ENCODE measurements around the gene STX18.

The STX18 gene

DNA sequence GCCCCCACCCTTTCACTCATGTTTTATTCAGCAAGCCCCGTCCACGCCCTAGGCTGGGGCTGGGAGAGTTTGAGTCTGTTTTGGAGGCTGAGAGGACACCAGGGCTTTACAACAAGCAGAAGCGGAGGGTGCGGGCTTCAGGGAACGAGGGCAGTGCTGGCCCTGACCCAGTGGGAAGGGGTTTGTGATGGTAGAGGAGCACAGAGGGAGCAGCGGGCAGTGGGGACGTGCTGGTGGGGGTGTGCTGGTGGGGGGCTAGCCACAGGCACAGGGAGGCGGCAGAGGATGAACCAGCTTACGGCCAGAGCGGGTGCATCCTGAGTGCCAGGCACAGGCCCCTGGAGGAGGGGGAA lies 128.5 kb downstream of the STX18 start:
- DNase-seq (ENCODE audit: low read depth, low spot score): no peak
- H3K4me3 ChIP-seq (ENCODE audit: low read length): no peak overlapping the region

DNA sequence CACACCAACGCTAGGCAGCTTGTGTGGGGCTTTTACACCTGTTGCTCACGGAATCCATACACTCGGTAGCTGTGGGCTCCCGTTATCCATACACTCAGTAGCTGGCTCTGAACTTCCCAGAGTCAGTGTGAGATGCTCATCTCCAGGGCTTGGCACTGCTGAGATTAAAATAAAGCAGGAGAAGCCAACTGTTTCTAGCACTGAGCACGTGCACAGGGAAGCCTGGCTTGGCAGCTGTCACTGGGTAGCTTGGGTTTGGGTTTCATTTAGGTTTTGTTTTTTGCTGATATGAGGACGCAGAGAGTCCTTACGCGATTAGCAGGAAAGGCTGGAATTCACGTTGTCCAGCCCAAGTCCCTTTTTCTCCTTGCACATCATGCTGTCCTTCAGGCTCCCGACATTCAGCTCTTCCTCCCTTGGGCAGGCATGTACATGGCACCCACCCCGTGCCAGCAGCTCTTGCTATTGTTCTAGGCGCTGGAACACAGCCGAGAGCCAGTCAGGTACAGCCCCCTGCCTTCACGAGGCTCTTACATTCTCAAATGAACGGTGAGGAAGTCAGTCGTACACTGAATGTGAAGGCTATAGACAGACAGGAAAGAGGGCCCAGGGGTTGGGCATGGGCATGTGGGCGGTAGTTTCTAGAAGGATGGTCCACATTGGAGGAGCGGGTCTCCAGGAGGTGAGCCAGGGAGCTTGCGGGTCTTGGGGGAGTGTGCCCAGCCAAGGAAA lies 129.0 kb downstream of the STX18 start:
- DNase-seq (ENCODE audit: low read depth, low spot score): no peak
- H3K4me3 ChIP-seq (ENCODE audit: low read length): no peak overlapping the region

DNA sequence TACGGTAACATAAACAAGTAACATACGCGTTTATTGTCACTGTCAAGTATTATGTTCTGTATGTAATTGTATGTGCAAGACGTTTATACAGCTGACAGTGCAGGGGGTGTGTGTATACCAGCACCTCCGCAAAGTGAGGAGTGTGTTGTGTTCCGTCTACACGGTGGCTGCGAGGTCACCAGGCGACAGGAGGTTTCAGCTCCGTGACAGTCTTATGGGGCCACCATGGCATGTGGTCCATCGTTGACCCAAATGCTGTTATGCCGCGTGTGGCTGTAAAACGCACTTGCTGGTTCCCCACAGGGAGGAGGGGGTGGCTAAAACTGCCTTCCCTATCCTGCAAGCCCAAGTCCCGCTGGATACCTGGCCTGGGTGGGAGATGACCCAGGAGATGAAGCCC lies 129.9 kb downstream of the STX18 start:
- no peak for DNase-seq (ENCODE audit: low read depth, low spot score)
- no peak overlapping the region for H3K4me3 ChIP-seq (ENCODE audit: low read length)

- no peak for DNase-seq (ENCODE audit: low read depth, low spot score)
- H3K4me3 ChIP-seq (ENCODE audit: low read length): no peak overlapping the region
Measured at GRCh38 chr4:4410271-4410670, 131.6 kb downstream of the STX18 start.

GRCh38 chr4:4409416-4410115 lies 132.3 kb downstream of the STX18 start:
- DNase-seq (ENCODE audit: low read depth, low spot score): no peak
- H3K4me3 ChIP-seq (ENCODE audit: low read length): no peak overlapping the region

- no peak for DNase-seq (ENCODE audit: low read depth, low spot score)
- H3K4me3 ChIP-seq (ENCODE audit: low read length): no peak overlapping the region
Measured at GRCh38 chr4:4408576-4409335, 133.1 kb downstream of the STX18 start.

- DNase-seq (ENCODE audit: low read depth, low spot score): no peak
- H3K4me3 ChIP-seq (ENCODE audit: low read length): no peak overlapping the region
Measured at GRCh38 chr4:4408132-4408523, 133.7 kb downstream of the STX18 start.

GRCh38 chr4:4407299-4408131 lies 134.3 kb downstream of the STX18 start:
- no peak for DNase-seq (ENCODE audit: low read depth, low spot score)
- H3K4me3 ChIP-seq (ENCODE audit: low read length): no peak overlapping the region

GRCh38 chr4:4406455-4407298 lies 135.2 kb downstream of the STX18 start:
- no peak overlapping the region for H3K4me3 ChIP-seq (ENCODE audit: low read length)
- no peak for DNase-seq (ENCODE audit: low read depth, low spot score)

- H3K4me3 ChIP-seq (ENCODE audit: low read length): no peak overlapping the region
- DNase-seq (ENCODE audit: low read depth, low spot score): no peak
Measured at GRCh38 chr4:4405358-4405962, 136.4 kb downstream of the STX18 start.

GRCh38 chr4:4402966-4403365 lies 138.9 kb downstream of the STX18 start:
- no peak for DNase-seq (ENCODE audit: low read depth, low spot score)
- no peak overlapping the region for H3K4me3 ChIP-seq (ENCODE audit: low read length)

DNA sequence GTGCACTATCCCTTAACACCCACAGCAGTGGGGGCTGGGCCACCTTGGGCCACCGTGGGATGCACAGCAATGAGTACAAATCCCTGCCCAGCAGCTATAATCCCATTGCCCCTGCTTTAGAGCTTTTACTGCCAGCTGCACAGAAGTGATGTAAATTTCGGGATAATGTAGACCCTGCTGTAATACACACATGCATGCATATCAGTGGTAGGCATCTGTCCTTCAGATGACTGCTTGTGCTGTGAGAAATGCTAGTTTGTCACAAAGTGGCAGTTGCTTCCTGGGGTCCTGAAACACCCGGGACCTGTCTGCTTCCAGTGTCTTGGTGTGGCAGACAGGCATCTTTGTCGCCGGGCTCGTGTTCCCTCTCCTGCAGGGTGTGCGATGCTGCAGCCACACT lies 140.8 kb downstream of the STX18 start:
- no peak for DNase-seq (ENCODE audit: low read depth, low spot score)
- no peak overlapping the region for H3K4me3 ChIP-seq (ENCODE audit: low read length)

DNA sequence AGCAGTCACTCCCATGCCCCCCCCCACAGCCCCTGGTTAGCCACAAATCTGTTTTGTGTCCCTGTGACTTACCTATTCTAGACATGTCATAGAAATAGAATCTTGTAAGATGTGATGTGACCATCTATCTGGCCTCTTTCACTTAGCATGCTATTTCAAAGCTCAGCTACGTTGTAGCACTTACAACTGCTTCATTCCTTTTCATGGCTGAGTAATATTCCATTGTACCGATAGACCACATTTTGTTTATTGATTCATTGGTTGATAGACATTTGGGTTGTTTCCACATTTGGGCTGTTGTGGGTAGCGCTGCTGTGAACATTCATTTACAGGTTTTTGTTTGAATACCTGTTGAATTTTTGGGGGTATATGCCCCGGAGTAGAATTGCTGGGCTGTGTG lies 143.4 kb downstream of the STX18 start:
- no peak overlapping the region for H3K4me3 ChIP-seq (ENCODE audit: low read length)
- no peak for DNase-seq (ENCODE audit: low read depth, low spot score)

DNA sequence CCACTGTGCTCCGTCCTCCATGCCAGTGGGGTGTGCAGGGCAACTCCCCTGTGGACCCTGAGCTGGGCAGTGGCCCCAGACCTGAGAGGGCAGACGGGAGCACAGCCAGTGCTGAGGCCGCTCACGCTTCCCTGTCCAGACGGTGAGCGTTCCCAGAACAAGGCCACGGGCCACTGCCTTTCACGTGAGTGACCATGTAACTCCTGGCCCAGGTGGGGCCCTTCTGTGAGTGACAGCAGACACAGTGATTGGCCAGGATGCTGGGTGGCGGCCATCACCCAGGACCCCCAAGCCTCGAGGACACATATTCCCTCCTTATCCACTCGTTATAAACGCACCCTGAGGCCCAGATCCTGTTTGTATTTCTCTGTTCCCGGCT lies 144.4 kb downstream of the STX18 start:
- no peak for DNase-seq (ENCODE audit: low read depth, low spot score)
- no peak overlapping the region for H3K4me3 ChIP-seq (ENCODE audit: low read length)

- no peak overlapping the region for H3K4me3 ChIP-seq (ENCODE audit: low read length)
- DNase-seq (ENCODE audit: low read depth, low spot score): no peak
Measured at GRCh38 chr4:4396628-4397440, 145.0 kb downstream of the STX18 start.

DNA sequence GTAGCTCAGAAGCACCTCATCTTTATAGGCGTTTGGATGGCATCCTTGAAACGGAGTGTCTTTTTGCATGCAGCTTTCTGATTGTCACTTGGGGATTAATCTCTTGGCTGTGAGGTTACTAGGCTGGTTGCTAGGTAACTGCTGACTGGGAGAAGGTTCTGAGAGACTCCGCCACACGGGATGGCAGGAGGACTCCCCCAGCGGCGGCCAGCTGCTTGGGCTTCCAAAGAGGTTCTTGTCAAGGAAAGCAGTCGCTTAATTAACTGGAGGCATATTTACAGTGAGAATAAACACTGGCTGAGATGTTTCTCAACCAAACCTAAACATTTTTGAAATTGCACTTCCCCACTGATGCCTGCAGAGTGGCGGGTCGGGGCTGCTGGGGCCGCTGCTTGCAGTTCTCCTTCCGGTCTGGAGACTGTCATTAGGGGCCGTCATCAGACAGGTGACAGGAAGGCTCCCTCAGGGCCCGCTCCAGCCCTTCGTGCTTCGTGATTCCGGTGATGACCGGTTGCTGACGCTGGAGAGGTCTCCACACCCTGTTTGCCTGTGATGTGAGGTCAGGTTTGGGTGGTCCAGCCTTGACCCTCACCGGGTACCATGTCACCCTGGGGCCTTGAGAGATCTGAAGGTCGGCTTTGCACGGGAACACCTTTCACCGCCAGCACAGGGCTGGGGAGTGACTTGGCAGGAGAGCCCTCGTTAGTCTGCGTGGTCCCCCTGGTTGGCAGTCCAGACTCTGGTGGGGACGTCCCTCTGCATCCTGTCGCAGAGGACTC lies 145.8 kb downstream of the STX18 start:
- no peak overlapping the region for H3K4me3 ChIP-seq (ENCODE audit: low read length)
- DNase-seq (ENCODE audit: low read depth, low spot score): no peak

- no peak overlapping the region for H3K4me3 ChIP-seq (ENCODE audit: low read length)
- DNase-seq (ENCODE audit: low read depth, low spot score): no peak
Measured at GRCh38 chr4:4395371-4395770, 146.5 kb downstream of the STX18 start.
